HG02970 (cell line): Measurements from ENCODE around the gene WDR27.
A peak's percentile ranks its signal among the peaks of the same experiment; 100 is the strongest.
"Not testable (repeated sequence)": the region's sequence is repeated elsewhere in the genome, so short reads cannot be mapped to it uniquely, and the experiment has no call there.

Experiments
- ATAC-seq: cut with Tn5 transposase; IDR thresholded peaks from one replicate; pipeline ENCODE4 v1.9.1; 2021; ENCODE audit warnings: mild to moderate bottlenecking, moderate library complexity, moderate number of reproducible peaks; ENCODE audit not compliant: unreplicated experiment, low FRiP score

The WDR27 gene

GRCh38 chr6:169618526-169619490 lies 83.0 kb downstream of the WDR27 start:
- no peak for ATAC-seq

GRCh38 chr6:169617562-169617961 lies 84.3 kb downstream of the WDR27 start:
- ATAC-seq = no peak

DNA sequence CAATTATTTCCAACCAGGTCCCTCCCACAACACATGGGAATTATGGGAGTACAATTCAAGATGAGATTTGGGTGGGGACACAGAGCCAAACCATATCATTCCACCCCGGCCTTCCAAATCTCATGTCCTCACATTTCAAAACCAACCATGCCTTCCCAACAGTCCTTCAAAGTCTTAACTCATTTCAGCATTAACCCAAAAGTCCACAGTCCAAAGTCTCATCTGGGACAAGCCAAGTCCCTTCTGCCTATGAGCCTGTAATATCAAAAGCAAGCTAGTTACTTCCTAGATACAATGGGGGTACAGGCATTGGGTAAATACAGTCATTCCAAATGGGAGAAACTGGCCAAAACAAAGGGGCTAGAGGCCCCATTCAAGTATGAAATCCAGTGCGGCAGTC lies 93.2 kb downstream of the WDR27 start:
- not testable (repeated sequence) for ATAC-seq

DNA sequence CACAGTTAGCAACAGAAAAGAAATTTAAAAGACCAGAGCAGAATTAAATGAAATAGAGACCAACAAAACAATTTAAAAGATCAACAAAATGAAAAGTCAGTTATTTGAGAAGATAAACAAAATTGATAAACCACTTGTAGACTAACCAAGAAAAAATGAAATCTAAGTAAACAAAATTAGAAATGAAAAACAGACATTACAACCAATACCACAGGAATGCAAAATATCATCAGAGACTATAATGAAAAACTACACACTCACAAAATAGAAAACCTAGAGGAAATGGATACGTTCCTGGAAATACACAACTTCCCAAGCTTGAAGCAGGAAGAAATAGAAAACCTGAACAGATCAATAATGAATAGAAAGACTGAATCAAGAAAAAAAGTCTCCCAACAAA lies 97.8 kb downstream of the WDR27 start:
- no peak for ATAC-seq

GRCh38 chr6:169601129-169601528 lies 100.7 kb downstream of the WDR27 start:
- not testable (repeated sequence) for ATAC-seq

DNA sequence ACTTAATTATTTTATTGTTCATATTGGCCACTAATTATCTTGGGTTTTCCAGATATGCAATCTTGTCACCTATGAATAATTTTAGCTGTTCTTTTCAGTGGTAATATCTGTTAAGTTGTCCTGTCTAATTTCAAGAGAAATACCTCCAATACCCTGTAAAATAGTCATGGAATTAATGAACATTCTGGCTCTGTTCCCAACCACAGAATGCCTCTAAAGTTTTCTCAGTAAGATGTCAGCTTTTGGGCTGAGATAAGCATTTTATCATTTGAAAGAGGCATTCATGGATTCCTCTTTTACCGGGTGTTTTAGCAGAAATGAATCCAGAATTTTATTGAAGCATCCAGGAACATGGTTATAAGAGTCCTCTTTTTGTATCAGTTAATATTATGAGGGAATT lies 109.3 kb downstream of the WDR27 start:
- ATAC-seq = no peak

- ATAC-seq = no peak
Measured at GRCh38 chr6:169591616-169592015, 110.2 kb downstream of the WDR27 start.

- ATAC-seq = no peak
Measured at GRCh38 chr6:169590376-169590939, 111.4 kb downstream of the WDR27 start.

DNA sequence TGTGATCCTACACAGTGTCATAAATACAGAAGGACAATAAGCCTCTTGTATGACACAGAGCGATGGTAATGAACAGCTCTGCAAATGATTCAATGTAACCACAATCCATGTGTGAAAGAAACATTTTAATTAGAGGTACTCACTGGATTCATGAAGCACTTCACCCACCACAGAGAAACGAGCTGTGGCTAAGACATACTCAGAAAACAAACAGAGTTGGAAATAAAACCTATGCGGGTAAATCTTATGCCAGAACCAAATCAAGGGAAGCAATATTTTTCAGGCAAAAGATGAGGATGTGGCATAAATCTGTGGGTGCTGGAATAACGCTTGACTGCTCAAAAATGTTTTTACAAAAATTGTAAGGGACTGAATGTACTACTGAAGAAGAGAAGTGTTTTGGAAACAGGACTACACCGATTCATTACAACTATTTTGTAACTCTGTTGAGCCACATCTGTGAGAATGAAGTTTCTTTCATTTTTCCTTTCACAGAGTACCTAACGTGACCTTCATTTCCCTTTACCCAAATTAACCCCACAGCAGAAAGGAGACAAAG lies 112.1 kb downstream of the WDR27 start:
- peak; percentile 63 for ATAC-seq

DNA sequence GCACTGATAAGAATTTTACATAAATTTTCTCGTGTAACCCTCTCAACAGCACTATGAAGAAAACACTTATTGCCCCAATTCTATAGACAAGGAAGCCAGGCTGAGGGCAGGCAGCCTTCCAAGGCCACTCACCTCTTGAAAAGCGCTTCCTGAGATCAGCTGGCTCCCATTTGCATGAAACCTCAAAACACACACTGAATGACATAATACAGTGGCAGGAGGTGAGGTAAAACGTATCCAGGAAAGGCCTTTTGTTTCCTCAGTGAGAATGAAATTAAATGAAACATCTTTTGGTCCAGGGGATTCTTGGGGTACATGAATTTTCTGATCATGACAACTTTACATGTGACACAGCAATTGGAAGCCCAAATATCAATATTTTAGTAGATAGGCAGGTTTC lies 112.5 kb downstream of the WDR27 start:
- ATAC-seq = peak; percentile 49

DNA sequence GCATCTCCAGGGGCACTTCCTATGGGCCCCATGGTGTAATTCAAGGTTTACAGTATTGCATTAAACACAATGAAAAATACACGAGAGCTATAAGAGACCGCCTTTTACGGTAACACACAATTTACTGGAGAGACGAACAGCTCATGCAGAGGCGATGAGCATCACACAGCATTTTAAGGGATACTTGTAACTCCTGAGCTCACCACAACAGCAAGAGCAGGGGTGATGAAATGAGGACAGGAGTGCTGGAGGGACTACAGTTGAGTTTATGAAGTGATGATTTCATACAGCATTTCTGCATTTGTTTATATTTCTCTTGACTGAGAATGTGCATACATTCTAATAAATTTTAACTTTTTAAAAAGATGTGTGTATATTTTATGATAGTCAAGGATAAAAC lies 113.9 kb downstream of the WDR27 start:
- ATAC-seq = no peak

- ATAC-seq = no peak
Measured at GRCh38 chr6:169583886-169584541, 117.8 kb downstream of the WDR27 start.

- ATAC-seq = no peak
Measured at GRCh38 chr6:169579407-169580111, 122.3 kb downstream of the WDR27 start.

GRCh38 chr6:169577974-169578373 lies 123.9 kb downstream of the WDR27 start:
- ATAC-seq = no peak

DNA sequence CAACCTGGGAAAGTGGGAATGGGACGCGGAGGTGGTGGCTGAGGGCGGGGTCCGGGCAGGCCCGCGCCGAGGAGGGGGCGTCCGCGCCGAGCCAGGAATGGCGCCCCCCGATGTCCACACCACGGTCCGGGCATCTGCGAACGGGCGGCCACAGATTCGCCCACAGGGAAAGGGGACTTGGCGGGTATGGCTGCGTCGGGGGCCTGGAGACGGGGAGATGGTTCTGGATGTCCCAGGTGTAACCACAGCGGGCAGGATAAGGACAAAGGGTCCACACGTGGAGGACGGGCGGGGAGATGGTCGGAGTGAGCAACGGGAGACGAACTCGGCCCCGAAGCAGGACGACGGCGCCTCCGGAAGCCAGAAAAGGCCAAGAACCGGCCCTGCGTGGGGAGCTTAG lies 124.6 kb downstream of the WDR27 start:
- ATAC-seq = no peak

DNA sequence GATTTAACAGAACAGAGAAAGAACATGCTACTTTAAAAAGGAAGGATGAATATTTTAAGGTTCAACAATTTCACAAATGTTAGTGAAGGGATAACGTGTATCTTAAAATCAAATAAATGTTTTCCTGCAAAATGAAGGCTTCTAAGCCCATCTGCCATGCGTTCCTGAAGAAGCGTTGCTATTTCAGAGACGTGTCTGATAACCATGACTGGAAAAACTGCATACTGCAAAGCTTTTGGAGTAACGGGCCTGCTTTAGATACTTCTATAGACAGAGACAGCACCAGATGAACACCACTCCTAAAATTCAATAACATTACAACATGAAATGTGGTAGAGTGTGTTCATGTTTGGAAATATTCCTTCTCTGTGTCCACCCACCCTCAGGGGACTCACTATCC lies 126.0 kb downstream of the WDR27 start:
- ATAC-seq = no peak

DNA sequence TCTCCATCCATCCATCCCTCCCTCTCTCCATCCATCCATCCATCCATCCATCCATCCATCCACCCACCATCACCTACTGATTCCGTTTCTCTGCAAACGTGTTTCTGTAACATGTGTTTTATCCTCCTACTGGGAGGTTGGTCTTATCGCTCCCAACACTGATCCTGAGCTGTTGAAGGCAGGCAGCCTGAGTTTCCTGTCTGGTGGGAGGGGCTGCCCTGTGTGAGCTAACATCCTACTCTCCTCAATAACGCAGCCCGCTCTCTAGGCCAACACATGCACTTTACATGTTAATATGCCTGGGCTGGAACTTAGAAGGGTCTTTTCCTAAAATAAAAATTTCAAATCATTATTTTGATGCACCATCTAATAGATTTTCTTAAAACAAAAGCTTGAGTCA lies 126.5 kb downstream of the WDR27 start:
- no peak for ATAC-seq

GRCh38 chr6:169574420-169574819 lies 127.4 kb downstream of the WDR27 start:
- ATAC-seq = no peak

DNA sequence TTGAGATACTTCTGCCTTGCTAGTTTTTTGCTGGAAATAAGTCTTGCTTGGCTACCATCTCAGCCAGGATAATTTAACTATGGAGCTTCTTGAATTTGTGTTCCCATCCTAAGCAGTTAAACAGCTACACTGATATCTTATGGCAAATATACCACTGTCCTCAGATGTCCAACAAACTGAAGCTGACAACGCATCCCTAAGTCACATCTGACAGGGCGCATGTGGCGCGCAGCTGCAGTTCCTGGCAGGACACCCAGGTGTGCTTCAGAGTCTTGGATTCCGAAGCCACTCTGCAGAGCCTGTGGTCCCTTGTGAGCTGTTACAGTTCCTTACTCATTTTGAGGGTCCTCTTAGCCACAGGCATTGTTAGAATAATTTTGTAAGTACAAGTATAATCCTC lies 127.9 kb downstream of the WDR27 start:
- no peak for ATAC-seq

DNA sequence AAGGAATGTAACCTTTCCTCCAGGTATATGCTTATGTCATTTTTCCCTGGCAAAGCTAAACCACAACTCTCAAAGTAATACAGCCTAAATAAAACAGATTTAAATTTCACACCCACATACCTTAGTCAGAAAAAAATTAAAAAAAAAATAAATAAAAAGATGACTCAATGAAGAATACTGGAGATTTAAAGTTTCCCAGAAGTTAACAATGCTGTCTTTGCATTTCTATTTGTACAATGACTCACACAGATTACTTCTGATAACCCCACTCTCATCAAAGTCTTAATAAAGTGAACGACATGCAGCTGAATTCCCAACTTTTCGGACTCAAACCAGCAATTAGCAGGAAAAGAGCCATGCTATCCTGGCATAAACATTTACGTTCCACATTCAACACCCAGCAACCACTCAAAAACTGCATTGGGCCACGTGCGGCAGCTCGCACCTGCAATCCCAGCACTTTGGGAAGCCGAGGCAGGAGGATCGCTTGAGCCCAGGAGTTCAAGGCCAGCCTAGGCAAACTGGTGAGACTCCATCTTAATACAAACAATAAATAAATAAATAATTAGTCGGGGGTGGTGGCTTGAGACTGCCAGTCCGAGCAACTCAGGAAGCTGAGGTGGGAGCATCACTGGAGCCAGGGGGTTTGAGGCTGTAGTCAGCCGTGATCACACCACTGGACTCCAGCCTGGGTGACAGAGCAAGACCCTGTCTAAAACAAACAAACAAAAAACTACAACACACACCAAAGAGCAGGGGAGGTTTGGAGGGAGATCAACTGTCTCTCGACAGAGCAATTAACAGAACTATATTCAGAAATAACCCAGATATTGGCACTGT lies 130.5 kb downstream of the WDR27 start:
- no peak for ATAC-seq
